Nephron progenitor cell (in vitro differentiated cells): ENCODE data around the gene ZNF462.
A peak's percentile ranks its signal among the peaks of the same experiment; 100 is the strongest.

Experiments
- DNase-seq: peaks from one replicate; pipeline ENCODE4 v3.0.0; 2021
- H3K27ac Mint-ChIP-seq: 2 replicates; pipeline ENCODE4 v1.8.0; 2021; ENCODE audit warnings: mild to moderate bottlenecking, moderate library complexity, mixed read lengths
- H3K27me3 Mint-ChIP-seq: 2 replicates; pipeline ENCODE4 v1.8.0; 2021; ENCODE audit warnings: mild to moderate bottlenecking, low read depth, mixed read lengths; ENCODE audit not compliant: poor library complexity
- H3K36me3 Mint-ChIP-seq: 2 replicates; pipeline ENCODE4 v1.8.0; 2021; ENCODE audit warnings: low read depth, mixed read lengths
- H3K4me1 Mint-ChIP-seq: 2 replicates; pipeline ENCODE4 v1.8.0; 2021; ENCODE audit warnings: mixed read lengths
- H3K4me3 Mint-ChIP-seq: 2 replicates; pipeline ENCODE4 v1.8.0; 2021; ENCODE audit warnings: mild to moderate bottlenecking, moderate library complexity, mixed read lengths
- H3K9me3 Mint-ChIP-seq: 2 replicates; pipeline ENCODE4 v1.8.0; 2021; ENCODE audit warnings: mild to moderate bottlenecking, moderate library complexity, mixed read lengths
- CTCF ChIP-seq: fragments of 200-600 bp; sonication (generic); IDR thresholded peaks from 2 replicates; pipeline ENCODE4 v1.5.0; 2021; ENCODE audit warnings: antibody characterized with exemption

Gene ZNF462

GRCh38 chr9:106928350-106928749 lies 65.4 kb downstream of the ZNF462 start:
- no peak for TF ChIP-seq CTCF
- H3K4me1 Mint-ChIP-seq: no peaks in the 10 kb centered on the region
- H3K27ac Mint-ChIP-seq: no peak overlapping the region
- peaks cover under 1% of the 10 kb centered on the region for H3K27me3 Mint-ChIP-seq
- H3K9me3 Mint-ChIP-seq: peaks cover 43% of the 10 kb centered on the region
- H3K36me3 Mint-ChIP-seq: peaks cover 100% of the 10 kb centered on the region
- no peak overlapping the region for H3K4me3 Mint-ChIP-seq
- DNase-seq: no peak

GRCh38 chr9:106929471-106930177 lies 66.7 kb downstream of the ZNF462 start:
- Mint-ChIP-seq H3K4me1 (no peaks in the 10 kb centered on the region), H3K4me3 (no peak overlapping the region), H3K27ac (peak overlapping the region; percentile 76), H3K27me3 (peaks cover 3% of the 10 kb centered on the region), H3K36me3 (peaks cover 100% of the 10 kb centered on the region), H3K9me3 (peaks cover 30% of the 10 kb centered on the region)
- no peak for DNase-seq
- no peak for TF ChIP-seq CTCF

GRCh38 chr9:106930477-106930876 lies 67.5 kb downstream of the ZNF462 start:
- DNase-seq: no peak
- peaks cover 99% of the 10 kb centered on the region for H3K36me3 Mint-ChIP-seq
- no peak overlapping the region for H3K4me3 Mint-ChIP-seq
- no peak overlapping the region for H3K27ac Mint-ChIP-seq
- peaks cover 3% of the 10 kb centered on the region for H3K27me3 Mint-ChIP-seq
- peaks cover 22% of the 10 kb centered on the region for H3K9me3 Mint-ChIP-seq
- H3K4me1 Mint-ChIP-seq: no peaks in the 10 kb centered on the region
- no peak for TF ChIP-seq CTCF

- no peak overlapping the region for H3K4me3 Mint-ChIP-seq
- TF ChIP-seq CTCF: no peak
- no peaks in the 10 kb centered on the region for H3K4me1 Mint-ChIP-seq
- H3K9me3 Mint-ChIP-seq: peaks cover 12% of the 10 kb centered on the region
- H3K27ac Mint-ChIP-seq: peak overlapping the region; percentile 6
- peaks cover 3% of the 10 kb centered on the region for H3K27me3 Mint-ChIP-seq
- no peak for DNase-seq
- H3K36me3 Mint-ChIP-seq: peaks cover 99% of the 10 kb centered on the region
These were observed 68.5 kb downstream of the ZNF462 start for GRCh38 chr9:106931466-106931865.

- H3K36me3 Mint-ChIP-seq: peaks cover 99% of the 10 kb centered on the region
- peaks cover 8% of the 10 kb centered on the region for H3K9me3 Mint-ChIP-seq
- DNase-seq: no peak
These were observed 69.2 kb downstream of the ZNF462 start for GRCh38 chr9:106932178-106932577.

More at GRCh38 chr9:106932178-106932577, 69.2 kb downstream of the ZNF462 start:
- TF ChIP-seq CTCF: no peak
- Mint-ChIP-seq H3K27me3 (peaks cover 3% of the 10 kb centered on the region), H3K4me3 (no peak overlapping the region), H3K27ac (no peak overlapping the region), H3K4me1 (no peaks in the 10 kb centered on the region)
